ENCODE data around the gene ITGA1.

GRCh38 chr5:52799358-52799982, 11.8 kb downstream of the ITGA1 start:
- no peak for TF ChIP-seq ZNF514 (tag by site-specific recombination; IDR thresholded peaks at IDR 0.05)
- TF ChIP-seq CTCF (tag by site-specific recombination; IDR thresholded peaks at IDR 0.05), result no peak
- no peak for TF ChIP-seq ZNF580 (tag by site-specific recombination; IDR thresholded peaks at IDR 0.05)
- TF ChIP-seq ZNF707 (tag by site-specific recombination; IDR thresholded peaks at IDR 0.05), result no peak
- no peak for TF ChIP-seq ZSCAN18 (tag by site-specific recombination; IDR thresholded peaks at IDR 0.05)
- no peak for TF ChIP-seq ZNF146 (tag by site-specific recombination; IDR thresholded peaks at IDR 0.05)
- TF ChIP-seq ZBTB21 (tag by site-specific recombination; IDR thresholded peaks at IDR 0.05), result no peak
- TF ChIP-seq IKZF3 (tag by site-specific recombination; IDR thresholded peaks at IDR 0.05), result no peak
- no peak for TF ChIP-seq ZNF280C (tag by site-specific recombination; IDR thresholded peaks at IDR 0.05)
- TF ChIP-seq ZBTB11 (tag by site-specific recombination; conservative IDR thresholded peaks at IDR 0.05; ENCODE audit: low read depth), result no peak
- TF ChIP-seq ZFP41 (tag by site-specific recombination; IDR thresholded peaks at IDR 0.05; ENCODE audit: borderline replicate concordance), result no peak
- TF ChIP-seq ZNF2 (tag by site-specific recombination; IDR thresholded peaks at IDR 0.05), result no peak
- no peak for TF ChIP-seq HOXA7 (CRISPR knock-in tag; IDR thresholded peaks at IDR 0.05; ENCODE audit: borderline replicate concordance)
- no peak for TF ChIP-seq ZBTB10 (tag by site-specific recombination; IDR thresholded peaks at IDR 0.05)
